HepG2 (cell line): ENCODE results near the gene CA9. TPM values are rescaled to one million over a fixed set of nuclear protein-coding genes. Genes with fewer than 3 reads are reported as not detected.

Experiments
- DMAP1 ChIP-seq: IDR thresholded peaks from 2 replicates; pipeline ENCODE4 v1.6.1; 2016
- HNF4A ChIP-seq: sonication (generic); formaldehyde crosslinking; IDR thresholded peaks from 2 replicates; pipeline ENCODE4 v1.4.0; 2020; ENCODE audit warnings: missing genetic modification reagents
- MAZ ChIP-seq, 2 experiments: sonication (generic) in 1 of 2; formaldehyde crosslinking in 1 of 2; IDR thresholded peaks; 2 replicates each; pipeline versions ENCODE4 v1.5.0 to v1.6.1; 2012 to 2020; ENCODE audit warnings: low read depth in 2 of 2, mild to moderate bottlenecking in 2 of 2, borderline replicate concordance in 1 of 2, improper control_type of control experiment in 1 of 2, low read length in 1 of 2, missing genetic modification reagents in 1 of 2, moderate library complexity in 1 of 2
- MBNL3 ChIP-seq: fragments of 250-450 bp; sonication (Bioruptor Pico); conservative IDR thresholded peaks from 2 replicates; pipeline ENCODE4 v1.8.0; 2022; ENCODE audit warnings: mild to moderate bottlenecking, inconsistent platforms
- PRDM4 ChIP-seq: sonication (generic); formaldehyde crosslinking; IDR thresholded peaks from 2 replicates; pipeline ENCODE4 v1.9.0; 2021; ENCODE audit warnings: missing genetic modification reagents, borderline replicate concordance
- THRA ChIP-seq: sonication (generic); formaldehyde crosslinking; IDR thresholded peaks from 2 replicates; pipeline ENCODE4 v1.4.0; 2020; ENCODE audit warnings: missing genetic modification reagents, borderline replicate concordance
- ZNF225 ChIP-seq: sonication (generic); formaldehyde crosslinking; IDR thresholded peaks from 2 replicates; pipeline ENCODE4 v1.4.0; 2020; ENCODE audit warnings: mild to moderate bottlenecking, missing genetic modification reagents
- ZNF691 ChIP-seq: sonication (generic); formaldehyde crosslinking; IDR thresholded peaks from 2 replicates; pipeline ENCODE4 v1.4.0; 2020; ENCODE audit warnings: missing genetic modification reagents, low read depth, mild to moderate bottlenecking, borderline replicate concordance
- polyA plus RNA-seq, 8 experiments: library from polyadenylated mRNA; depleted of rRNA in 3 of 8; stranded (reverse) in 7 of 8; unstranded in 1 of 8; fragments of >200 nt; fragmentation: Illumina TruSeq in 4 of 8; extraction: Trizol in 4 of 8; gene quantifications; 2 replicates each; pipeline versions ENCODE4 v1.2.1 to v1.2.3, GENCODE V29; 2011 to 2016; ENCODE audit warnings: low read depth in 4 of 8, missing spikeins in 1 of 8, mixed read lengths in 1 of 8; ENCODE audit not compliant: insufficient read depth in 1 of 8
- total RNA-seq, 5 experiments: library from RNA; depleted of rRNA; stranded (reverse); fragments of >200 nt; fragmentation: Illumina TruSeq; extraction: Trizol; gene quantifications; 2 replicates each; pipeline ENCODE4 v1.2.3, GENCODE V29; 2016; ENCODE audit warnings: low read depth in 1 of 5

Gene CA9
- total and polyA plus RNA-seq, 2 of the 13 experiments (the other 11 are each of a cell fraction or from before 2014, with no cell fraction given): 0.13 to 152 TPM

- TF ChIP-seq ZNF691 (no peak), HNF4A (CRISPR knock-in tag) (no peak), DMAP1 (CRISPR knock-in tag) (no peak), PRDM4 (no peak), THRA (CRISPR knock-in tag) (no peak), MAZ (IDR thresholded peaks at IDR 0.05; ENCODE audit: borderline replicate concordance, low read depth, low read length) (no peak), MAZ (CRISPR knock-in tag; IDR thresholded peaks at IDR 0.05; ENCODE audit: low read depth) (no peak), MBNL3 (CRISPR knock-in tag) (no peak), ZNF225 (no peak)
- TF ChIP-seq, all 625 proteins: peak for 0
Observed at GRCh38 chr9:35682051-35682450, 8.3 kb downstream of the CA9 start (continued).
